ENCODE results near the gene NID2. TPM values are rescaled to one million over a fixed set of nuclear protein-coding genes. Genes with fewer than 3 reads are reported as not detected.

Gene NID2
- total RNA-seq, 1 donor from 2014 or later, result 42.5 TPM

- Mint-ChIP-seq H3K4me1 (peaks cover 50% of the 10 kb centered on the region), H3K9me3 (no peaks in the 10 kb centered on the region), H3K36me3 (ENCODE audit: low read depth) (peaks cover 27% of the 10 kb centered on the region), H3K27me3 (ENCODE audit: low read depth) (peaks cover 7% of the 10 kb centered on the region), H3K27ac (ENCODE audit: unreplicated experiment) (peak overlapping the region; percentile 36), H3K4me3 (no peak overlapping the region)
- DNase-seq (ENCODE audit: low read depth, low spot score), result no peak
- TF ChIP-seq CTCF (conservative IDR thresholded peaks at IDR 0.05), result no peak
These were observed 56.2 kb downstream of the NID2 start for GRCh38 chr14:52012635-52013034.

- Mint-ChIP-seq H3K36me3 (ENCODE audit: low read depth) (peaks cover 29% of the 10 kb centered on the region), H3K4me1 (peaks cover 48% of the 10 kb centered on the region), H3K9me3 (no peaks in the 10 kb centered on the region), H3K27me3 (ENCODE audit: low read depth) (peaks cover 7% of the 10 kb centered on the region), H3K4me3 (no peak overlapping the region), H3K27ac (ENCODE audit: unreplicated experiment) (peak overlapping the region; percentile 15)
- DNase-seq (ENCODE audit: low read depth, low spot score), result no peak
- TF ChIP-seq CTCF (conservative IDR thresholded peaks at IDR 0.05), result no peak
These were observed 57.3 kb downstream of the NID2 start for GRCh38 chr14:52011523-52011922.

- TF ChIP-seq CTCF (conservative IDR thresholded peaks at IDR 0.05), result no peak
- Mint-ChIP-seq H3K4me1 (peaks cover 36% of the 10 kb centered on the region), H3K9me3 (no peaks in the 10 kb centered on the region), H3K4me3 (no peak overlapping the region), H3K27me3 (ENCODE audit: low read depth) (peaks cover 2% of the 10 kb centered on the region), H3K27ac (ENCODE audit: unreplicated experiment) (peak overlapping the region; percentile 21), H3K36me3 (ENCODE audit: low read depth) (peaks cover 38% of the 10 kb centered on the region)
- DNase-seq (ENCODE audit: low read depth, low spot score), result no peak
These were observed 58.6 kb downstream of the NID2 start for GRCh38 chr14:52010173-52010693.

- H3K36me3 Mint-ChIP-seq (ENCODE audit: low read depth), result peaks cover 36% of the 10 kb centered on the region
These were observed 60.7 kb downstream of the NID2 start for GRCh38 chr14:52008136-52008535.

GRCh38 chr14:52007637-52008036 is 61.2 kb downstream of the NID2 start:
- no peak overlapping the region for H3K27ac Mint-ChIP-seq (ENCODE audit: unreplicated experiment)
- no peaks in the 10 kb centered on the region for H3K27me3 Mint-ChIP-seq (ENCODE audit: low read depth)
- no peaks in the 10 kb centered on the region for H3K9me3 Mint-ChIP-seq
- H3K36me3 Mint-ChIP-seq (ENCODE audit: low read depth), result peaks cover 36% of the 10 kb centered on the region
- no peak for TF ChIP-seq CTCF (conservative IDR thresholded peaks at IDR 0.05)
- H3K4me1 Mint-ChIP-seq, result peaks cover 18% of the 10 kb centered on the region
- H3K4me3 Mint-ChIP-seq, result no peak overlapping the region
- DNase-seq (ENCODE audit: low read depth, low spot score), result no peak

More at GRCh38 chr14:52008136-52008535, 60.7 kb downstream of the NID2 start:
- no peak for TF ChIP-seq CTCF (conservative IDR thresholded peaks at IDR 0.05)
- no peak for DNase-seq (ENCODE audit: low read depth, low spot score)
- H3K9me3 Mint-ChIP-seq, result no peaks in the 10 kb centered on the region
- H3K4me1 Mint-ChIP-seq, result peaks cover 18% of the 10 kb centered on the region
- no peak overlapping the region for H3K4me3 Mint-ChIP-seq
- H3K27me3 Mint-ChIP-seq (ENCODE audit: low read depth), result no peaks in the 10 kb centered on the region
- no peak overlapping the region for H3K27ac Mint-ChIP-seq (ENCODE audit: unreplicated experiment)
